ENCODE data around the gene GPX8.

The GPX8 gene, protein sequence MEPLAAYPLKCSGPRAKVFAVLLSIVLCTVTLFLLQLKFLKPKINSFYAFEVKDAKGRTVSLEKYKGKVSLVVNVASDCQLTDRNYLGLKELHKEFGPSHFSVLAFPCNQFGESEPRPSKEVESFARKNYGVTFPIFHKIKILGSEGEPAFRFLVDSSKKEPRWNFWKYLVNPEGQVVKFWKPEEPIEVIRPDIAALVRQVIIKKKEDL

GRCh38 chr5:55159763-55160492 is at the start of gene GPX8:
Gene GPX8 (plus strand): TSS chr5:55160171. CDS start chr5:55160193, 22 bp downstream.
- peak; percentile 29 for DNase-seq

- no peak for DNase-seq
Observed at GRCh38 chr5:55110217-55110616, 49.8 kb upstream of the GPX8 start.

GRCh38 chr5:55113327-55113726 is 46.6 kb upstream of the GPX8 start:
- DNase-seq, result no peak

DNA sequence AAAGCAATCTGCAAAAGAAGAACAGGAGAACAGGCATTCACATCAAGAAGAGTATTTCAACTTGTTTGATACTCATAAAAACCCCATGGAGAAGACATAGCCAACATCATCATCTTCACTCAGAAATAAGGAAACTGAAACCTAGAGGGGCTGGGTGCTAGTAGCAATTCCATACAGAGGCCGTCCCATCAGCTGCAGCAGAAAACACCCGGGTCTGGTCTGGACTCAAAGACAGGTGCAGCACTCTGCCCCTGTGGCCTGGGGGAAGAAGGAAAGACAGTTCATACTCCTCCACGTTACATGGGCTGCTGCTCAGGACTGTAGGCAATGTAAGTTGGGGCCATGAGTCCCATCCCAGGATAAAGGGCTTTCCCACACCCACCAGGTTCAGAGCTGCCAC is 45.9 kb upstream of the GPX8 start:
- no peak for DNase-seq

DNA sequence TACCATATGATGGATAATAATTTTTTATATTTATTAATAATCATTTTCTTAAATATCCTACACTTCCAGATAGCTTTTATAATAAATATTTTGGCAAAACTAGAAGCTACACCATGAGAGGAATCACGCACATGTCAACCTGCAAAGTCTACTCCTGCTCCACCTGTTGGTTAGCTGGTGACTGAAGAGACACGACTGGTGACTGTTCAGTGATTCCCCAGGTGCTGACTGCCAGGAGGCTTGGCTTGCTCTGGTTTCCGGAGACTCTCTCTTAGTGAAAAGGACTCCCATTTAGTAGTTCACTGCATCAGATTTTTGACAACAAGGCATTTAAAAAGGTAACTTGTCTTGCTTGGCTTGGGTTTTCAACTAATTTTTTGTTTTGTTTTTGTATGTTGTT is 36.6 kb upstream of the GPX8 start:
- DNase-seq, result no peak

GRCh38 chr5:55134053-55134722 is 25.8 kb upstream of the GPX8 start:
- DNase-seq, result no peak

- no peak for DNase-seq
Observed at GRCh38 chr5:55136521-55136920, 23.4 kb upstream of the GPX8 start.

DNA sequence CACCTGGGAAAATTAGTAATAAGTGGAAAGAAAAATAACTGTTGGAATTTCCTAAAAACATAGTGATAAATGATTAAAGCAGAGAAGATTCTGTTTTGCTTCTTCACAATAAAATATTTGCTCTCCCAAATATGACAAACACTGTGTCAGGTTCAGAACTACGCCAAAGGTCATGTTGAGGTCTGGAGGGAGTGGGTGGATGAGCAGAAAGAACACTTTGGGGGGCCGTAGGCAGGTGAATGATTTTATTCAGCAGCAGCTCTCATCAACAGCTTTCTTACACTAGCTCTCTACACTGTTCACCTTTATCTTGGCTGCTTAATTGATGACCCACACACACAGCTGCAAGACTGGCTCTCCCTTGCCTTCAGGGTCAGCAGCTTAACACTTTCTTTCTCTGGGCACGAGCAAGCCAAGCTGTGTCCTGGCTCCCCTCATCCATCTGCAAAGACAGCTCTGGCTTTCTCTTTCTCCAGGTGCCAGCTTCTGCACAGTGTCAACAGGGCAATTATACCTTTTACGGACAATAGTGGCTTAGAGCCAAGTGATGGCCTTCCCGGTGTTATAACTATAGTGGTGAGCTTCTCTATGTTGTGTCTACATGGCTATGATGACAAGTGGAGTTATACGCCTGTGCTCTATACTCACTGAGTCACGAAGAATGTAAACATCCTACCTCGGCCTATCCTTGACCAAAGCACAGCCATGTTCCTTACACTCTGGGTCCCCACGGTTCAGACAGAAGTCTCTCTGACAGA is 18.9 kb upstream of the GPX8 start:
- no peak for DNase-seq

DNA sequence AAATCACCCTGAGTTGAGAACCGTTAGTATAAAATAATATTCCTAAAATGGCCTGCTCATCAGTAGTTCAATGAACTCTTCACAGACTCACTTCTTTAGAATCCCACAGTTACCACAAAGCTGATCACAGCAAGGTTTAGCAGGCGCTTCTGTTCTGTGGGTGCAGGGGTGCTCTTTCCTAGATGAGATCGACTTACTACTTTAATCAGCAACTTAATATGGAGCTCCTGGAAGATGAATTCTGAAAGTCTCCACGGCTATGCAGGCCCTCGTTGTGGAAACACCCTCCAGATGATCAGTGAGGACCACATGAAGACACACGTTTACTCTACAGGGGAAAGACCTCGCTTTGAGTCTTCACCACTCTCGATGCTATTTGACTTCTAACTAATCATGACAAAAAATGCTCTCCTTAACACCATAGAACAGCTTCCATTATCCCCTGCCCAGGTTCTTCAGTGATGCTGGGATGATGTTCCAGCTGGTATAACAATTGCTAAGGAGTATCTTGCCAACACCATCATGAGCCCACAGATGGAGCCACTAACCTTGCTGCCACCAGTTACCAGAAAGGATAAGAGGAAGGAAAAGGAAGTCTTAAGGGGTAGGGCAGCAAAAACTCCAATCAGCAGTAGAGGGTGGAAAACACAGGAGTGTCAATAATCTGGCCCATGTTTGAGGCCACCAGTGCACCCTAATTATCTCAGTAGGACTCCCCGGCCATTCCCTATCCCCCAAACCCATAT is 17.9 kb upstream of the GPX8 start:
- peak; percentile 10 for DNase-seq

DNA sequence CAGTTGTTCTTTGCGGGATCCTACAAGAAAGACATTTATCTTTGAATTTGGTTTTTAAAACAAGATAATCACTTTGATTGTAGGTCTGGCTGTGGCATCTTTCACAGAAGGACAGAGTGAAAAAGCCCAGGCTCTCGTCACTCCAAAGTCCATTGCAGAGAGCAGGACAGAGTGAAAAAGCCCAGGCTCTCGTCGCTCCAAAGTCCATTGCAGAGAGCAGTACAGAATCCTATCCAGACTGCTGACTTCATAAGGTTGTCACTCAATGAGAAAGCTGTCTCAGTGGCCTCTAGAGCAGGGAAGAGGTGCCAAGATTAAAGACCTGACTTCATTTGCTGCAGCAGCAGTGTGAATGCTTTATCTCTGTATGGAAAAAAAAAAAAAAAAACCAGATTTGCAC is 16.3 kb upstream of the GPX8 start:
- DNase-seq, result no peak

GRCh38 chr5:55146080-55146479 is 13.9 kb upstream of the GPX8 start:
- no peak for DNase-seq

DNA sequence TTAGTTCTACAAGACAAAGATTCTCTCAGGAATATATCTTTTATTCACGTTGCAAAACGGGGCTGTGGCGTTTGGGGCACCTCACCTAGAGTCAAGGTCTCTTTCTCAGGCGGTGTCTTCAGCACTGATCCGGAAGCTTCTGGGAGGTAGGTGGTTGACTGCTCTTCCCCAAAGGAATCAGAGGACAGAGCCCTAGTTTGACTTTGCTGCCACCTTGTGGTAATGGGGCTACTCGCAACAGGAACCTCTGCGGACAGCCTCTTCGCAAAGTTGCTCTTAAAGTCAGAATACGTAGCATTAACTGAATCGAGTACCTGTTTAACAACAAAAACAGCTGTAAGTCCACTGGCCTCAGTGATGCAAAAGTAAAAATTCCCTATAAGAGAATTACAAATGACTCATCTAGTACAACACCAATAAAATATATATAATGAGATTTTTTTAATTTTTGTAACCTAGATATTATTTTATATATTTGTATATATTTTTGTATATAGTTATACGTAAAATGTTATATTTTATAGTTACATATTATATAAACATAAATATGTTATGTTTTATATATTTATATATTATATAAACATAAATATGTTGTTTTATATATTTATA is 13.3 kb upstream of the GPX8 start:
- DNase-seq, result peak; percentile 70

DNA sequence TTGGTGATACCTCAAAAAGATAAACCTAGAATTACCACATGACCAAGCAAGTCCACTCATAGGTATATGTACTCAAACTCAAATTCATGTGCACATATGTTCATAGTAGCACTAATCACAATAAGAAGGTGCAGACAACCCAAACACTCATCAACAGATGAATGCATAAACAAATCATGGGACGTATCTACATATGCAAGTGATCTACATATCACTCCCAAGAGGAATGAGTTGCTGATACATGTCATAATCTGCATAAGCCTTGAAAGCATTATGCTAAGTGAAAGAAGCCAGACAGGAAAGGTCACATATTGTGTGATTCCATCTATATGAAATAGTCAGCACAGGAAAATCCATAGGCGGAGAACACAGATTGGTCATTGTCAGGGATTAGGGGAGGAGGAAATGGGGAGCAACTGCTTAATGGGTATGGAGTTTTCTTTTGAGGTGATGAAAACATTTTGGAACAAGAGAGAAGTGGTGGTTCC is 10.6 kb upstream of the GPX8 start:
- DNase-seq, result no peak

- DNase-seq, result no peak
Observed at GRCh38 chr5:55151923-55152842, 7.8 kb upstream of the GPX8 start.

GRCh38 chr5:55154873-55155272 is 5.1 kb upstream of the GPX8 start:
- no peak for DNase-seq

DNA sequence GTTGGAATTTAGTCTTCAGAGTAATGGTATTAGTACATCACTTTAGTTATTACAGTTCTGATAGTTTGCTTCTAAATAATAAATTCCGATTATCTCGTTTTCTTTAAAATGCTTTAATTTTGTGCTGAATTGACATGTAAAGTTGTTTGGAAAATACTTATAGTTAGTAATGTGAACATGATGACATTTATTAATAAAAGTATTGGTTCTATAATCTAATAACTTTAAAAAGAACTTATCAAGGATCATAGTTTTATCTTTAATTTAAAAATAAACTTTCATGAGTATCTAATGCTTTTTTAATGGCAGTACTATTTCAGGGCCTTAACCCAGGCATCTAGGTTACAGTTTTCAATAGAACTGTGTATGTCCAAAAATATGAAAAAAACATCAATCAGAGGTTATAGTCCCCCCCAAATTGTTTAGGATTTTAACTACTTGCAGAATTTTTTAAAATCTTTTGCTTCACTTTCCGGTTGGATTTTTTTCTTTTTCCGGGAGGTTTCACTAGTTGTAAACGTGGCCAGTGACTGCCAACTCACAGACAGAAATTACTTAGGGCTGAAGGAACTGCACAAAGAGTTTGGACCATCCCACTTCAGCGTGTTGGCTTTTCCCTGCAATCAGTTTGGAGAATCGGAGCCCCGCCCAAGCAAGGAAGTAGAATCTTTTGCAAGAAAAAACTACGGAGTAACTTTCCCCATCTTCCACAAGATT is 680 bp downstream of the GPX8 start:
- no peak for DNase-seq

DNA sequence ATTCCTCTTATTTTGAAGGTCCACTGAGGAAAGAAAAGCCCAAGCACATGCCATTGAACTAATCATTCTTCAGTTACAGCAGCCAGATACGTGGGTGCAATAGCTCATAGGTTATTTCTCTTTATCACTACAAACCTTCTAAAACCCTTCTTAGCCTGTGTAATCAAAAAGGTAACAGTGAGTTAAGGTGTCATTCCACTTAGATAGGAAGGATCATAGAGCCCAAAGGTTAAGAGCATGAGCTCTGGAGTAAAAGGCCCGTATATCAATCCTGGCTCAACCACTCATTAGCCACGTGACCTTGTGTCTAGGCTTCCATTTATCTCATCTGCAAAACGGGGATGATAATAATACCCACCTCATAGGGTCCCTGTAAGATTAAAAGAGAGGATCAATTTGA is 2.7 kb downstream of the GPX8 start:
- no peak for DNase-seq

DNA sequence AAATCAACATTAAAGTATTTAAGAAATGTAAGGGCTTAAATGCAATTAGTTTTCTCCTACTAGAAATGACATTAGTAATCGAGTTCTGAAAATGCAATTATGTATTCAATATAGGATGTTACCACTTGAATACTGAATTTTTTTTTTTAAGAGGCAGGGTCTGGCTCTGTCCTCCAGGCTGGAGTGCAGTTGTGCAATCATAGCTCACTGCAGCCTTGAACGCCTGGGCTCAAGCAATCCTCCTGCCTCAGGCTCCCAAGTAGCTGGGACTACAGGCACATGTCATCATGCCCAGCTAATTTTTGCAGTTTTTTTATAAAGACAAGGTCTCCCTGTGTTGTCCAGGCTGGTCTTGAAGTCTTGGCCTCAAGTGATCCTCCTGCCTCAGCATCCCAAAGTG is 11.5 kb downstream of the GPX8 start:
- DNase-seq, result no peak

DNA sequence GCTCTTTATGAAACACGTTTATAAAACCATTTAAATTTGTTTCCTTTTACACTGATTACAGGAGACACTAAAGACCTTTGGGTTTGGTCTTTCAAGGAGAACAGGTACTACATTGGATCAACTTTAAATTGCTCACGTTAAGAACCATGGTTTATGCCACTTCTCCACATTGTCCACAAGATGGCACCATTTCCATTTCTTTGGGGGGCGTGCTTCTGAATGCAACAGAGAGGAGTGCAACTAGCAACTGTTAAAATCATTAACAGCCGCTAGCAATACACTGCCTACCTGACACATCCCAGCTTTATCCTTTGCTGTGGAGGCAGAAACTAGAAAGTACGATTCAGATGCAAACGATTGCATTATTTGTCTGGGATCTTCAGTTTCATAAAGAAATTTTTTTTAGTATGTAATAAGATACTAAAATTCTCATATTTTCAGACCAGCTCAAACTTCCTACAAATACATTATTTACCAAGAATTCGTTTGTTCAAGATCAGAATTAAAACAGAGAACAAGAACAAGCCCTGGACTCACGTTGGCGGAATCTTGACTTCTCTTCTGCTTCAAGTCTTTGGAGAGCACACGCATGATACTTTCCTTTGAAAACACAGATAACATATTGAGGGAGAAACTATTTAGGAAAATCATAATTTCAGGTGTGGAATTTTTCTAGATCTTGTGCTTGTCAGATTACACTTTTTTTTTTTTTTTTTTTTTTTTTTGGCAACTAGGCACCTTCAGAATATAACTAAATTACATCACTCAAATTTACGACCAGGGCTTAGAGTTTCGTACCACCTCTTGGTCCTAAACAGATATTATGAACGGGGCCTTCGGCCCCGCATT is 12.3 kb downstream of the GPX8 start:
- DNase-seq, result peak; percentile 68
